Liver (tissue), 3 donors: ENCODE measurements around the gene COL9A1.

ENCODE experiments used
- FOXA1 ChIP-seq: IDR thresholded peaks from 2 replicates; pipeline ENCODE4 v1.6.1; 2016; ENCODE audit warnings: antibody characterized with exemption
- GABPA ChIP-seq, 2 donors: IDR thresholded peaks in 1 of 2; conservative IDR thresholded peaks in 1 of 2; 2 replicates each; pipeline ENCODE4 v1.6.1; 2016; ENCODE audit warnings: antibody characterized with exemption in 2 of 2, mild to moderate bottlenecking in 1 of 2, moderate library complexity in 1 of 2
- RAD21 ChIP-seq, 2 donors: IDR thresholded peaks; 2 replicates each; pipeline ENCODE4 v1.6.1; 2016; ENCODE audit warnings: antibody characterized with exemption in 2 of 2, mild to moderate bottlenecking in 2 of 2
- RXRA ChIP-seq, 2 donors: IDR thresholded peaks; 2 replicates each; pipeline ENCODE4 v1.6.1; 2017 to 2018; ENCODE audit warnings: antibody characterized with exemption in 2 of 2, mild to moderate bottlenecking in 1 of 2
- SP1 ChIP-seq: IDR thresholded peaks from 2 replicates; pipeline ENCODE4 v1.6.1; 2018; ENCODE audit warnings: antibody characterized with exemption, mild to moderate bottlenecking
- TAF1 ChIP-seq: conservative IDR thresholded peaks from 2 replicates; pipeline ENCODE4 v1.6.1; 2016; ENCODE audit warnings: antibody characterized with exemption, mild to moderate bottlenecking
- YY1 ChIP-seq: IDR thresholded peaks from 2 replicates; pipeline ENCODE4 v1.6.1; 2016; ENCODE audit warnings: antibody characterized with exemption, mild to moderate bottlenecking
- TF ChIP-seq, protein P1 (sequence below): fragments of 150-350 bp; IDR thresholded peaks from 2 replicates; pipeline ENCODE4 v1.5.1; 2017; ENCODE audit warnings: improper control_type of control experiment, low read depth, low read length; ENCODE audit not compliant: missing input control
- TF ChIP-seq, protein P2 (sequence below): IDR thresholded peaks from 2 replicates; pipeline ENCODE4 v1.6.1; 2016; ENCODE audit warnings: antibody characterized with exemption
- TF ChIP-seq, protein P3 (sequence below): IDR thresholded peaks from 2 replicates; pipeline ENCODE4 v1.6.1; 2016; ENCODE audit warnings: antibody characterized with exemption, mild to moderate bottlenecking
- TF ChIP-seq, protein P4 (sequence below): IDR thresholded peaks from 2 replicates; pipeline ENCODE4 v1.6.1; 2016; ENCODE audit warnings: antibody characterized with exemption
- TF ChIP-seq, protein P5 (sequence below): IDR thresholded peaks from 2 replicates; pipeline ENCODE4 v1.6.1; 2016; ENCODE audit warnings: antibody characterized with exemption
- donor health status: healthy.
- donor health status: healthy.

DNA sequence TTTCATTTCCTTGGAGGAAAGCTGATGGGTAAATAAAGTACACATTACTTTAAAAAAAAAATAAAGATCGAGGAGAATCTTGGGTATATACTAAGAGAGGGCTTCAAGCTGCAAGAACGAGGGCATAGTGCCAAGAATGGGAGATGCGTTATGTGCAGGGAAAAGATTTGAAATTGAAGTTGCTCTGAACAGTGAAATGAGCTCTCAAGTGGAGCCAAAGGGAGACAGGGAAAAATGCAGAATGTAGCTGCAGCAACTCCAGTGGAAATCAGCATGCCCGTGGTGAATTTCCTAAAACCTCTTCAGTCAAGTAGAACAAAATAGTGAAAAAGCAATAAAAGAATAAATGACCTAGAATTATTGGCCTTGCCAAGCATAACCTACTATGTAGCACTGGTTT is 11.4 kb upstream of the COL9A1 start:
- TF ChIP-seq, protein P1, sequence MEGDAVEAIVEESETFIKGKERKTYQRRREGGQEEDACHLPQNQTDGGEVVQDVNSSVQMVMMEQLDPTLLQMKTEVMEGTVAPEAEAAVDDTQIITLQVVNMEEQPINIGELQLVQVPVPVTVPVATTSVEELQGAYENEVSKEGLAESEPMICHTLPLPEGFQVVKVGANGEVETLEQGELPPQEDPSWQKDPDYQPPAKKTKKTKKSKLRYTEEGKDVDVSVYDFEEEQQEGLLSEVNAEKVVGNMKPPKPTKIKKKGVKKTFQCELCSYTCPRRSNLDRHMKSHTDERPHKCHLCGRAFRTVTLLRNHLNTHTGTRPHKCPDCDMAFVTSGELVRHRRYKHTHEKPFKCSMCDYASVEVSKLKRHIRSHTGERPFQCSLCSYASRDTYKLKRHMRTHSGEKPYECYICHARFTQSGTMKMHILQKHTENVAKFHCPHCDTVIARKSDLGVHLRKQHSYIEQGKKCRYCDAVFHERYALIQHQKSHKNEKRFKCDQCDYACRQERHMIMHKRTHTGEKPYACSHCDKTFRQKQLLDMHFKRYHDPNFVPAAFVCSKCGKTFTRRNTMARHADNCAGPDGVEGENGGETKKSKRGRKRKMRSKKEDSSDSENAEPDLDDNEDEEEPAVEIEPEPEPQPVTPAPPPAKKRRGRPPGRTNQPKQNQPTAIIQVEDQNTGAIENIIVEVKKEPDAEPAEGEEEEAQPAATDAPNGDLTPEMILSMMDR: no peak
- TF ChIP-seq TAF1: no peak
- TF ChIP-seq YY1: no peak
- TF ChIP-seq GABPA (IDR thresholded peaks at IDR 0.05 in 1 of 2, conservative IDR thresholded peaks at IDR 0.05 in 1 of 2): no peak
- no peak for TF ChIP-seq RXRA (IDR thresholded peaks at IDR 0.05)
- TF ChIP-seq, protein P2, sequence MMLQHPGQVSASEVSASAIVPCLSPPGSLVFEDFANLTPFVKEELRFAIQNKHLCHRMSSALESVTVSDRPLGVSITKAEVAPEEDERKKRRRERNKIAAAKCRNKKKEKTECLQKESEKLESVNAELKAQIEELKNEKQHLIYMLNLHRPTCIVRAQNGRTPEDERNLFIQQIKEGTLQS: no peak
- TF ChIP-seq SP1: no peak
- TF ChIP-seq RAD21 (IDR thresholded peaks at IDR 0.05): no peak
- TF ChIP-seq, protein P3, sequence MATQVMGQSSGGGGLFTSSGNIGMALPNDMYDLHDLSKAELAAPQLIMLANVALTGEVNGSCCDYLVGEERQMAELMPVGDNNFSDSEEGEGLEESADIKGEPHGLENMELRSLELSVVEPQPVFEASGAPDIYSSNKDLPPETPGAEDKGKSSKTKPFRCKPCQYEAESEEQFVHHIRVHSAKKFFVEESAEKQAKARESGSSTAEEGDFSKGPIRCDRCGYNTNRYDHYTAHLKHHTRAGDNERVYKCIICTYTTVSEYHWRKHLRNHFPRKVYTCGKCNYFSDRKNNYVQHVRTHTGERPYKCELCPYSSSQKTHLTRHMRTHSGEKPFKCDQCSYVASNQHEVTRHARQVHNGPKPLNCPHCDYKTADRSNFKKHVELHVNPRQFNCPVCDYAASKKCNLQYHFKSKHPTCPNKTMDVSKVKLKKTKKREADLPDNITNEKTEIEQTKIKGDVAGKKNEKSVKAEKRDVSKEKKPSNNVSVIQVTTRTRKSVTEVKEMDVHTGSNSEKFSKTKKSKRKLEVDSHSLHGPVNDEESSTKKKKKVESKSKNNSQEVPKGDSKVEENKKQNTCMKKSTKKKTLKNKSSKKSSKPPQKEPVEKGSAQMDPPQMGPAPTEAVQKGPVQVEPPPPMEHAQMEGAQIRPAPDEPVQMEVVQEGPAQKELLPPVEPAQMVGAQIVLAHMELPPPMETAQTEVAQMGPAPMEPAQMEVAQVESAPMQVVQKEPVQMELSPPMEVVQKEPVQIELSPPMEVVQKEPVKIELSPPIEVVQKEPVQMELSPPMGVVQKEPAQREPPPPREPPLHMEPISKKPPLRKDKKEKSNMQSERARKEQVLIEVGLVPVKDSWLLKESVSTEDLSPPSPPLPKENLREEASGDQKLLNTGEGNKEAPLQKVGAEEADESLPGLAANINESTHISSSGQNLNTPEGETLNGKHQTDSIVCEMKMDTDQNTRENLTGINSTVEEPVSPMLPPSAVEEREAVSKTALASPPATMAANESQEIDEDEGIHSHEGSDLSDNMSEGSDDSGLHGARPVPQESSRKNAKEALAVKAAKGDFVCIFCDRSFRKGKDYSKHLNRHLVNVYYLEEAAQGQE: no peak
- TF ChIP-seq, protein P4, sequence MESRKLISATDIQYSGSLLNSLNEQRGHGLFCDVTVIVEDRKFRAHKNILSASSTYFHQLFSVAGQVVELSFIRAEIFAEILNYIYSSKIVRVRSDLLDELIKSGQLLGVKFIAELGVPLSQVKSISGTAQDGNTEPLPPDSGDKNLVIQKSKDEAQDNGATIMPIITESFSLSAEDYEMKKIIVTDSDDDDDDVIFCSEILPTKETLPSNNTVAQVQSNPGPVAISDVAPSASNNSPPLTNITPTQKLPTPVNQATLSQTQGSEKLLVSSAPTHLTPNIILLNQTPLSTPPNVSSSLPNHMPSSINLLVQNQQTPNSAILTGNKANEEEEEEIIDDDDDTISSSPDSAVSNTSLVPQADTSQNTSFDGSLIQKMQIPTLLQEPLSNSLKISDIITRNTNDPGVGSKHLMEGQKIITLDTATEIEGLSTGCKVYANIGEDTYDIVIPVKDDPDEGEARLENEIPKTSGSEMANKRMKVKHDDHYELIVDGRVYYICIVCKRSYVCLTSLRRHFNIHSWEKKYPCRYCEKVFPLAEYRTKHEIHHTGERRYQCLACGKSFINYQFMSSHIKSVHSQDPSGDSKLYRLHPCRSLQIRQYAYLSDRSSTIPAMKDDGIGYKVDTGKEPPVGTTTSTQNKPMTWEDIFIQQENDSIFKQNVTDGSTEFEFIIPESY: no peak
- TF ChIP-seq FOXA1: no peak
- TF ChIP-seq, protein P5, sequence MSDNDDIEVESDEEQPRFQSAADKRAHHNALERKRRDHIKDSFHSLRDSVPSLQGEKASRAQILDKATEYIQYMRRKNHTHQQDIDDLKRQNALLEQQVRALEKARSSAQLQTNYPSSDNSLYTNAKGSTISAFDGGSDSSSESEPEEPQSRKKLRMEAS: no peak
